DND-41 (cell line): ENCODE measurements around the gene LOC101059915.
"Not testable (repeated sequence)": the region's sequence is repeated elsewhere in the genome, so short reads cannot be mapped to it uniquely, and the experiment has no call there.

Experiments
- ATAC-seq: fragments of 200-7000 bp; cut with Tn5 transposase; 3 replicates; pipeline ENCODE4 v1.9.1; 2021; ENCODE audit warnings: low read depth; ENCODE audit not compliant: insufficient read depth
- DNase-seq: peaks from one replicate; pipeline ENCODE4 v3.0.0-alpha.2; 2020
- H2AFZ ChIP-seq: 2 replicates; pipeline ENCODE4 v1.6.0; 2012; ENCODE audit warnings: low read depth, low read length
- H3K27ac ChIP-seq: 2 replicates; pipeline ENCODE4 v1.5.1; 2012; ENCODE audit warnings: low read length, inconsistent platforms
- H3K27me3 ChIP-seq: fragments of 200-600 bp; sonication (generic); 2 replicates; pipeline ENCODE4 v1.6.0; 2012; ENCODE audit warnings: low read length, mild to moderate bottlenecking, inconsistent platforms; ENCODE audit not compliant: insufficient read depth, poor library complexity
- H3K36me3 ChIP-seq: 2 replicates; pipeline ENCODE4 v1.5.1; 2012; ENCODE audit warnings: low read length, inconsistent platforms; ENCODE audit not compliant: insufficient read depth
- H3K4me1 ChIP-seq: 2 replicates; pipeline ENCODE4 v1.5.1; 2012; ENCODE audit warnings: mild to moderate bottlenecking, low read length; ENCODE audit not compliant: insufficient read depth
- H3K4me2 ChIP-seq: 2 replicates; pipeline ENCODE4 v1.6.0; 2012; ENCODE audit warnings: mild to moderate bottlenecking, moderate library complexity, low read length, inconsistent platforms; ENCODE audit not compliant: insufficient read depth
- H3K4me3 ChIP-seq, 2 experiments: fragments of 200-600 bp in 1 of 2; shearing (Covaris generic) in 1 of 2; 2 replicates each; pipeline ENCODE4 v1.5.1; 2012 to 2016; ENCODE audit warnings: inconsistent platforms in 2 of 2, low read length in 2 of 2, mild to moderate bottlenecking in 2 of 2, low read depth in 1 of 2, moderate library complexity in 1 of 2
- H3K79me2 ChIP-seq: 2 replicates; pipeline ENCODE4 v1.6.0; 2012; ENCODE audit warnings: low read length, inconsistent platforms; ENCODE audit not compliant: insufficient read depth
- H3K9ac ChIP-seq: 2 replicates; pipeline ENCODE4 v1.6.0; 2012; ENCODE audit warnings: low read depth, mild to moderate bottlenecking, inconsistent platforms, low read length, moderate library complexity
- H3K9me3 ChIP-seq: 2 replicates; pipeline ENCODE4 v1.5.1; 2012; ENCODE audit warnings: low read length, moderate library complexity, mild to moderate bottlenecking, inconsistent platforms; ENCODE audit not compliant: insufficient read depth, severe bottlenecking
- H4K20me1 ChIP-seq: 2 replicates; pipeline ENCODE4 v1.6.0; 2012; ENCODE audit warnings: low read length; ENCODE audit not compliant: insufficient read depth
- CTCF ChIP-seq: IDR thresholded peaks from 2 replicates; pipeline ENCODE4 v1.5.1; 2012; ENCODE audit warnings: borderline replicate concordance, low read length, moderate library complexity, mild to moderate bottlenecking; ENCODE audit not compliant: poor library complexity, severe bottlenecking; ENCODE audit errors: extremely low read depth
- EZH2 ChIP-seq: IDR thresholded peaks from 3 replicates; pipeline ENCODE4 v1.6.1; 2012; ENCODE audit warnings: borderline replicate concordance, low read depth, mild to moderate bottlenecking, moderate library complexity, low read length, inconsistent platforms; ENCODE audit not compliant: severe bottlenecking

The LOC101059915 gene

DNA sequence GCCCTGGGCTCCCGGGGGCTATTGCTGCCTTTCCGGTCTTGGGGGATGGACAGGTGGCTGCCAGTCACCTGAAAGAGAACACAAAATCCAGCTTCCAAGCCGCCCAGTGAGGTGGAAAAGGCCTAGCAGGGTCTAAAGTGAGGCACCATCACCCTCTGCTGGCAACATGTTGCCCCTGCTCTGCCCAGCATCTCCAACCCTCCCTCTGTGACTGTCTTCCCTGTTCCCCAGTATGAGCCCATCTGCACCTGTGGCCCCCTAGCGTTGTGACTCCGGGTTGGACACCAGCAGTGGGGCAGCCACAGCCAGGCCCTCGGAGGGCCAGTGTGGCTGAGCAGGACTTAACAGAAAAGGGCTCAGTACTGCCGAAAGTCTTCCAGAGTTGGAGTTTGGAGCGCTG lies 3.1 kb upstream of the LOC101059915 start:
- H2AFZ ChIP-seq, H3K9me3 ChIP-seq, H4K20me1 ChIP-seq, H3K4me1 ChIP-seq, H3K79me2 ChIP-seq, H3K27me3 ChIP-seq, H3K9ac ChIP-seq, H3K4me3 ChIP-seq, H3K27ac ChIP-seq, H3K36me3 ChIP-seq, H3K4me2 ChIP-seq: not testable (repeated sequence)
- DNase-seq: peak; percentile 30
- peak; percentile 52 for TF ChIP-seq CTCF
- ATAC-seq: peak; percentile 70

DNA sequence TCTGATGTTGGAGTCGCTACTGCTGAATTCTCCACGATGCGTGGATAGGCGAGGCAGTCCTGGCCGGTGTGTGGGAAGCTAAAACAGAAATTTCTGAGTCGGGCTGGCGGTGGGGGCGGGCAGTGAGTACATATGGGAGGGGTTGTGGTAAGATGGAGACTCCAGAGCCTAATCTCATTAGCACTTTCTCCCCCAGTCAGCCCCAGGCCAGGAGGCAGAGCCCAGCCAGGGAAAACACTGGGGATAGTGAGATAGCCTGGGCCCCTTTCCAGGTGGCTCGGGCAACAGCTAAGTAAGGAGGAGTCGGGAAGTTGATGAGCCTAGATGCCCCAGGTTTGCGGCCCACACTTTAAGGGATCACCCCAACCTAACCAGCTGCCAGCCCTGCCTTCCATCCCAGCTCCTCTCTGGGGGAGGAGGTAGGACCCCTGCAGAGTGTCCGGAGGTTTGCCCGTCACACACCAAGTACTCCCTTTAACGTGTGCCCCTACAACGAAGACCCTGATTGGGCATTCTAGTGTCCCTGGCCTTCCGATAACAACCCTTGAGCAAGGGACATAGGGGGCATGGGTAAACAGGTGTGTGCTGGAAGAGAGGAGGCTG lies 2.4 kb upstream of the LOC101059915 start:
- no peak overlapping the region for H3K4me2 ChIP-seq
- no peak overlapping the region for H2AFZ ChIP-seq
- H3K4me3 ChIP-seq: no peak overlapping the region
- DNase-seq (no peak), ATAC-seq (no peak)
- no peaks in the 10 kb centered on the region for H3K36me3 ChIP-seq
- no peaks in the 10 kb centered on the region for H3K79me2 ChIP-seq
- TF ChIP-seq EZH2 (no peak), CTCF (no peak)
- H3K27me3 ChIP-seq: peaks cover under 1% of the 10 kb centered on the region
- peaks cover 7% of the 10 kb centered on the region for H3K4me1 ChIP-seq
- H4K20me1 ChIP-seq: peaks cover 6% of the 10 kb centered on the region; the same call in 1 of the 2 replicates
- no peaks in the 10 kb centered on the region for H3K9me3 ChIP-seq
- H3K9ac ChIP-seq: no peak overlapping the region
- no peak overlapping the region for H3K27ac ChIP-seq

DNA sequence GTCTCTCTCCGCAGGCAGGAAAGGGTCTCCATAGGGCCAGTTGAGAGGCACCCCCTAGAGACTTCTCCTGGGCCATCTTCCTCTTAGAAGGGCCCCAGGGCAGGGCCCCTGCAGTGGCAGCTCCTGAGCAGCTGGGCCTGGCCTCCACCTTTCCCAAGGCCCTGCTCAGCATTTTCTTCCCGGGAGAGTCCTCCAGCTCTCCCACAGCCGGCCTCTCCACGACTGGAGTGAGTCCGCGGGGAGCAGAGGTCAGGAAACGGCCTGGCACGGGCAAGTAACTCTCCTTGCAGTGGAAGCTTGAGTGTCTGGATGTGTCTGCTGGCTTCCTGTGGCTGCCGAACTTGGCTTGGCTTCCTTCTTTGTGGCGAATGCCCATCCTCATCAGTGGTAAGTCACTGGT lies 1.6 kb upstream of the LOC101059915 start:
- no peak overlapping the region for H3K9ac ChIP-seq
- H4K20me1 ChIP-seq: peaks cover 6% of the 10 kb centered on the region; the same call in 1 of the 2 replicates
- no peak for ATAC-seq
- H3K4me1 ChIP-seq: peaks cover 7% of the 10 kb centered on the region
- H3K27ac ChIP-seq: no peak overlapping the region
- H3K9me3 ChIP-seq: no peaks in the 10 kb centered on the region
- H3K27me3 ChIP-seq: peaks cover 7% of the 10 kb centered on the region
- no peak for TF ChIP-seq EZH2
- TF ChIP-seq CTCF: no peak
- H3K79me2 ChIP-seq: no peaks in the 10 kb centered on the region
- no peak for DNase-seq
- no peak overlapping the region for H2AFZ ChIP-seq
- H3K36me3 ChIP-seq: no peaks in the 10 kb centered on the region
- H3K4me2 ChIP-seq: no peak overlapping the region
- H3K4me3 ChIP-seq: no peak overlapping the region
